Measurements from ENCODE around the gene PARP3. TPM values are rescaled to one million over a fixed set of nuclear protein-coding genes. Genes with fewer than 3 reads are reported as not detected.
"Not testable (repeated sequence)": the region's sequence is repeated elsewhere in the genome, so short reads cannot be mapped to it uniquely, and the experiment has no call there.

PARP3 gene
- total RNA-seq, 4 donors from 2014 or later: 10.9 to 19.0 (median 11.4) TPM

DNA sequence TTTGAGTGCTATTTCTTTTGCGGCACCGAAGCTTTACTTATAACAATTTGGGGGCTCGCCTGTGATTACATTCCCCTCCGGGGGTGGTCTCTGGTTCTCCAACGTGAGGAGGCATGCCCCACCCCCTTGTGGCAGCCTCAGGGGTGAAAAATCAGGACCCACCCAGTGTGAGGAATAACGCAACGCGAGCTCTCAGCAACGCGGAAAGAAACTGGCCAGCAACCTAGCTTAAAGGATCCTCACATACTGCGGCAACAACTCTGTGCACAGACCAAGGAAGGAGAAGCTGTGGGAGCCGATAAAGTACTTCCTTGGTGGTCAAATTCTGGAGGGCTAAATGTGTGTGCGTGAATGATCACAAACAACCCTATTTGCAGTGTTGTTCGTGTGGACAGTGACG, 44.8 kb upstream of the PARP3 start:
- in situ Hi-C loops (cut with MboI; ENCODE audit: low sequenced_read_pairs in 4 of 4) (no loop called here), intact Hi-C loops (cut with DNase I; ENCODE audit: low total_unique reads) (no loop called here)
- Histone ChIP-seq H3K36me3 (no peaks in the 10 kb centered on the region), H3K27me3 (no peaks in the 10 kb centered on the region), H3K4me1 (no peaks in the 10 kb centered on the region), H3K4me3 (no peak overlapping the region), H3K9me3 (no peaks in the 10 kb centered on the region), H3K27ac (no peak overlapping the region)
- ATAC-seq: no peak
- TF ChIP-seq, protein P1, sequence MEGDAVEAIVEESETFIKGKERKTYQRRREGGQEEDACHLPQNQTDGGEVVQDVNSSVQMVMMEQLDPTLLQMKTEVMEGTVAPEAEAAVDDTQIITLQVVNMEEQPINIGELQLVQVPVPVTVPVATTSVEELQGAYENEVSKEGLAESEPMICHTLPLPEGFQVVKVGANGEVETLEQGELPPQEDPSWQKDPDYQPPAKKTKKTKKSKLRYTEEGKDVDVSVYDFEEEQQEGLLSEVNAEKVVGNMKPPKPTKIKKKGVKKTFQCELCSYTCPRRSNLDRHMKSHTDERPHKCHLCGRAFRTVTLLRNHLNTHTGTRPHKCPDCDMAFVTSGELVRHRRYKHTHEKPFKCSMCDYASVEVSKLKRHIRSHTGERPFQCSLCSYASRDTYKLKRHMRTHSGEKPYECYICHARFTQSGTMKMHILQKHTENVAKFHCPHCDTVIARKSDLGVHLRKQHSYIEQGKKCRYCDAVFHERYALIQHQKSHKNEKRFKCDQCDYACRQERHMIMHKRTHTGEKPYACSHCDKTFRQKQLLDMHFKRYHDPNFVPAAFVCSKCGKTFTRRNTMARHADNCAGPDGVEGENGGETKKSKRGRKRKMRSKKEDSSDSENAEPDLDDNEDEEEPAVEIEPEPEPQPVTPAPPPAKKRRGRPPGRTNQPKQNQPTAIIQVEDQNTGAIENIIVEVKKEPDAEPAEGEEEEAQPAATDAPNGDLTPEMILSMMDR (IDR thresholded peaks at IDR 0.05 in 4 of 5, conservative IDR thresholded peaks at IDR 0.05 in 1 of 5): no peak
- TF ChIP-seq POLR2A (IDR thresholded peaks at IDR 0.05): no peak
- no peak for DNase-seq

DNA sequence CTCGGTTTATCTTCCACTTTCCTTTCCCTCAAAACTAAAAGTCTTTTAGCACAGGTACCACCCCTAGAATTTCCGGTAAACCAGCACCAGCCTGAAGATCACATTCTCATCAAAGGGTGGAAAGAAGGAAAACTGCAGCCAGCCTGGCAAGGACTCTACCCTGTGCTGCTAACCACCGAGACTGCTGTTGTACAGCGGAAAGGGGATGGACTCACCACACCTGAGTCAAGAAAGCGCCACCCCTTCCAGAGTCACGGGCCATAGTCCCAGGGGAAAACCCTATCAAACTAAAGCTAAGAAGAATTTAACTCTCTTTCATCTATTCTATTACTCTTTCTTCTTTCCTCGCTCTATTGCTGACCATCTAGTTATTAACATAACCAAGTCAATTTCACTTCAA, 42.1 kb upstream of the PARP3 start:
- DNase-seq; H3K27me3 ChIP-seq; in situ Hi-C loops (cut with MboI; ENCODE audit: low sequenced_read_pairs in 4 of 4); H3K36me3 ChIP-seq; H3K27ac ChIP-seq; ATAC-seq; H3K9me3 ChIP-seq; H3K4me1 ChIP-seq; intact Hi-C loops (cut with DNase I; ENCODE audit: low total_unique reads); H3K4me3 ChIP-seq: not testable (repeated sequence)

DNA sequence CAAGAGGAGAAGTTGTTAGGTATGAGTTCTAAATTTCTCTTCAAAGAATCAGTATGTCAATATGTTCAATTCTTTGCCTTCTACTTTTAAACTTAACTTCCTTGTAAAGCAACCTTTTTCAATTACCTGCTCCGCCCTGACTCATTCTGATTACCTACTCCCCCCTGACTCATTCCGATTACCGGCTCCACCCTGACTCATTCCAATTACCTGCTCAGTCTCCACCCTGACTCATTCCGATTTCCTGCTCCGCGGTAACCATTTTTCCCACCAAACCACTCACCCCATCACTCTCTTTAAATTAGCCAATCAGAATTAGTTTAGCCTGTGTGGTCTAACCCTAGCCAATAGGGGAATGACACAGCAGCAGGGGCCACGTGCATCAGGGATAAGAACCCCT, 39.8 kb upstream of the PARP3 start:
- H3K36me3 ChIP-seq; DNase-seq; intact Hi-C loops (cut with DNase I; ENCODE audit: low total_unique reads); H3K4me1 ChIP-seq; H3K27me3 ChIP-seq; H3K4me3 ChIP-seq; ATAC-seq; H3K27ac ChIP-seq; in situ Hi-C loops (cut with MboI; ENCODE audit: low sequenced_read_pairs in 4 of 4); H3K9me3 ChIP-seq: not testable (repeated sequence)

DNA sequence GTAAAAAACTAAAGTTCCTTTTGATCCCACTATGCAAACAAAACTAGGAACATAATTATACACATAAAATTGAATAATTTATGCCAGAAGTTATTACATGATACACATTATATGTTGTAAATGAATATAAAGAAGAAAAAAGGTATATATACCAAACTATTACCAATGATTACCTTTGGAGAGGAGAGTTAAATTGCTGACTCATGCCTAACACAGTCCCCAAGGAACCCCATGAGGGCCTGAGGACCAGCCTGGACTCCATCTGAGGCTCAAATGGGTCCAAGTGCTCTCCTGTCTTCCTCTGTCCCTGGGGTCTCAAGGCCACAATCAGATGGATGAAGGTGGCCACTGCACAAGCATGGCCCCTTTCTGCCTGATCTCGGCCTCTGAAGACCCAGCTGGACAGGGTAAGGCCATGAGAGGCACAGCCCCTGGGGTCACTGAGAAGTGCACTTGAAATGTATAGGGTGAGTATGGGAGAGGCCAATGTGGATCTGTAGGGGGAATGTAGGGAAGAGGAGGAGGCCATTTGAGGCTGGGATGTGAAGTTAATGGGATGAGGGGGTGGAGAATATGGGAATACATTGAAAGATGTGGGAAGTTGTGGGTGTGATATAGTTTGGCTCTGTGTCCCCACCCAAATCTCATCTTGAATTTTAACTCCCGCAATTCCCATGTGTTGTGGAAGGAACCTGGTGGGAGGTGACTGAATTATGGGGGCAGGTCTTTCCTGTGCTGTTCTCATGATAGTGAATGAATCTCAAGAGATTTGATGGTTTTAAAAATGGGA, 37.9 kb upstream of the PARP3 start:
- TF ChIP-seq, protein P1 (IDR thresholded peaks at IDR 0.05 in 4 of 5, conservative IDR thresholded peaks at IDR 0.05 in 1 of 5): no peak
- TF ChIP-seq POLR2A (IDR thresholded peaks at IDR 0.05): no peak
- DNase-seq (no peak), ATAC-seq (no peak)
- H3K27me3 ChIP-seq: no peaks in the 10 kb centered on the region
- in situ Hi-C loops (cut with MboI; ENCODE audit: low sequenced_read_pairs in 4 of 4): no loop called here
- H3K4me1 ChIP-seq: no peaks in the 10 kb centered on the region
- H3K27ac ChIP-seq: no peak overlapping the region
- H3K9me3 ChIP-seq: no peaks in the 10 kb centered on the region
- H3K36me3 ChIP-seq: no peaks in the 10 kb centered on the region
- no peak overlapping the region for H3K4me3 ChIP-seq
- intact Hi-C loops (cut with DNase I; ENCODE audit: low total_unique reads): no loop called here

DNA sequence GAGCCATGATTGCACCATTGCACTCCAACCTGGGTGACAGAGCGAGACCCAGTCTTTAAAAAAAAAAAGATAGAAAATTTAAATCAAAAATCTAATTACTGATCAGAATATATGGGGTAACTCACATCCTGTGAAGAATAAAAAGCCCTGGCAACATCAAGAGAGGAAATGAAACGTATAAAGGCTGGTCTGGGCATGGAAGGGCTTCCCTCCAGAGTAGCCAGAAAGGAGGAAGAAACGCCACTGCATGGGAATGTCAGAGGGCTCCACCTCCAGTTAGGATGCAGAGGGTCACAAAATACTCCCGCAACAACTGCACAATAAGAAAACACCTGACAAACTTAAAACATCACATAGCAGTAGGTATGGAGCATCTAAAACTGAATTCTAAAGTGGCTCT, 34.1 kb upstream of the PARP3 start:
- in situ Hi-C loops (cut with MboI; ENCODE audit: low sequenced_read_pairs in 4 of 4) (no loop called here), intact Hi-C loops (cut with DNase I; ENCODE audit: low total_unique reads) (no loop called here)
- H3K27ac ChIP-seq: no peak overlapping the region
- no peak overlapping the region for H3K4me3 ChIP-seq
- no peaks in the 10 kb centered on the region for H3K9me3 ChIP-seq
- H3K4me1 ChIP-seq: no peaks in the 10 kb centered on the region
- ATAC-seq (no peak), DNase-seq (no peak)
- H3K36me3 ChIP-seq: no peaks in the 10 kb centered on the region
- no peak for TF ChIP-seq POLR2A (IDR thresholded peaks at IDR 0.05)
- TF ChIP-seq, protein P1 (IDR thresholded peaks at IDR 0.05 in 4 of 5, conservative IDR thresholded peaks at IDR 0.05 in 1 of 5): no peak
- no peaks in the 10 kb centered on the region for H3K27me3 ChIP-seq

DNA sequence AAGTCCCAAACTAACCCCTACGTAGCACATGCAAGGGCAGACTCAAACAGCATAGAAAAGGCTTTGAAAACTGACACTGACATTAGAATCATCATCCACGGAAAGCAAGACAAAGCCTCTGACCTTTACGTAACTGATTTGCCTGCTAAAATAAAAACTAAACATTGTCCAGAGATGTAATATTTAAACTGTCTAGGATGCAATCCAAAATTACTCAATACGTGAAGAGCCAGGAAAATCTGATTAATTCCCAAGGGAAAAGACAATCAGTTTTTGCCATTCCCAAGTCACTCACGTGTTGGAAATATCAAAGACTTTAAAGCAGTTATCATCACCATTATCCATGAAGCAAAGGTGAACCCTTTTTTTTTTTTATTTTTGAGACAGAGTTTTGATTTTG, 25.7 kb upstream of the PARP3 start:
- no peaks in the 10 kb centered on the region for H3K27me3 ChIP-seq
- no peak for ATAC-seq
- no peak for DNase-seq
- no peak overlapping the region for H3K4me3 ChIP-seq
- intact Hi-C loops (cut with DNase I; ENCODE audit: low total_unique reads): no loop called here
- no peaks in the 10 kb centered on the region for H3K36me3 ChIP-seq
- no peaks in the 10 kb centered on the region for H3K9me3 ChIP-seq
- in situ Hi-C loops (cut with MboI; ENCODE audit: low sequenced_read_pairs in 4 of 4): no loop called here
- H3K4me1 ChIP-seq: no peaks in the 10 kb centered on the region
- no peak overlapping the region for H3K27ac ChIP-seq
- TF ChIP-seq, protein P1 (IDR thresholded peaks at IDR 0.05 in 4 of 5, conservative IDR thresholded peaks at IDR 0.05 in 1 of 5): no peak
- no peak for TF ChIP-seq POLR2A (IDR thresholded peaks at IDR 0.05)

Data from gastrocnemius medialis (tissue), 4 donors.